HEK293 (cell line): Measurements from ENCODE around the gene TC2N.
"Not testable (repeated sequence)": the region's sequence is repeated elsewhere in the genome, so short reads cannot be mapped to it uniquely, and the experiment has no call there.

Experiments
- CTCF ChIA-PET: fragments of 350-600 bp; formaldehyde crosslinking; extraction: SDS; loops from one replicate; lab custom pipeline; 2021; ENCODE audit warnings: antibody characterized with exemption; lab: Yijun Ruan, JAX
- POLR2A ChIA-PET: fragments of 300-600 bp; formaldehyde crosslinking; extraction: SDS; loops from one replicate; lab custom pipeline; 2020; ENCODE audit warnings: antibody characterized with exemption, inconsistent platforms; lab: Yijun Ruan, JAX
- H3K27ac ChIP-seq: fragments of 200-500 bp; sonication (Bioruptor generic); 2 replicates; pipeline ENCODE4 v1.5.1; 2014; ENCODE audit warnings: low read depth, low read length, control low read depth, inconsistent platforms; ENCODE audit errors: extremely low read depth
- H3K36me3 ChIP-seq, 2 experiments: fragments of 200-500 bp in 1 of 2; sonication (Bioruptor generic) in 1 of 2; 1 replicate in 1 of 2; 2 replicates in 1 of 2; pipeline ENCODE4 v1.5.1; 2014 to 2017; ENCODE audit warnings: inconsistent platforms in 2 of 2, low read length in 2 of 2; ENCODE audit not compliant: control insufficient read depth in 2 of 2, insufficient read depth in 1 of 2
- H3K4me1 ChIP-seq: fragments of 200-500 bp; sonication (Bioruptor generic); 2 replicates; pipeline ENCODE4 v1.5.1; 2014; ENCODE audit warnings: mild to moderate bottlenecking, low read length, inconsistent platforms; ENCODE audit not compliant: control insufficient read depth, insufficient read depth
- H3K4me3 ChIP-seq: 2 replicates; pipeline ENCODE4 v1.5.1; 2011; ENCODE audit warnings: low read depth, mild to moderate bottlenecking, control low read depth, low read length, moderate library complexity
- H3K9me3 ChIP-seq: fragments of 200-500 bp; sonication (Bioruptor generic); 2 replicates; pipeline ENCODE4 v1.5.1; 2014; ENCODE audit warnings: low read depth, low read length, inconsistent platforms; ENCODE audit not compliant: control insufficient read depth, insufficient read depth
- BCL11A ChIP-seq: fragments of 450-650 bp; formaldehyde crosslinking; IDR thresholded peaks from 2 replicates; pipeline ENCODE4 v1.5.1; 2016; ENCODE audit warnings: low read depth, missing biosample characterization, missing genetic modification characterization
- MYNN ChIP-seq: fragments of 450-650 bp; formaldehyde crosslinking; IDR thresholded peaks from 2 replicates; pipeline ENCODE4 v1.5.1; 2016; ENCODE audit warnings: missing biosample characterization, missing genetic modification characterization, borderline replicate concordance
- SCRT1 ChIP-seq: fragments of 450-650 bp; formaldehyde crosslinking; IDR thresholded peaks from 2 replicates; pipeline ENCODE4 v1.5.1; 2016; ENCODE audit warnings: missing biosample characterization, missing genetic modification characterization, borderline replicate concordance
- SCRT2 ChIP-seq: fragments of 450-650 bp; formaldehyde crosslinking; IDR thresholded peaks from 2 replicates; pipeline ENCODE4 v1.5.1; 2016; ENCODE audit warnings: missing biosample characterization, missing genetic modification characterization
- ZFHX2 ChIP-seq: fragments of 450-650 bp; formaldehyde crosslinking; conservative IDR thresholded peaks from 2 replicates; pipeline ENCODE4 v1.5.1; 2016; ENCODE audit warnings: missing biosample characterization, missing genetic modification characterization
- ZNF184 ChIP-seq: fragments of 450-650 bp; IDR thresholded peaks from 2 replicates; pipeline ENCODE4 v1.5.1; 2018; ENCODE audit warnings: missing biosample characterization, mild to moderate bottlenecking, missing genetic modification characterization
- ZNF239 ChIP-seq: fragments of 450-650 bp; formaldehyde crosslinking; IDR thresholded peaks from 2 replicates; pipeline ENCODE4 v1.5.1; 2016; ENCODE audit warnings: missing biosample characterization, missing genetic modification characterization
- ZNF423 ChIP-seq: fragments of 450-650 bp; formaldehyde crosslinking; IDR thresholded peaks from 2 replicates; pipeline ENCODE4 v1.5.1; 2016; ENCODE audit warnings: missing biosample characterization, missing genetic modification characterization
- ZNF558 ChIP-seq: fragments of 450-650 bp; formaldehyde crosslinking; IDR thresholded peaks from 2 replicates; pipeline ENCODE4 v1.5.1; 2016; ENCODE audit warnings: missing biosample characterization, missing genetic modification characterization
- ZNF701 ChIP-seq: fragments of 450-650 bp; formaldehyde crosslinking; IDR thresholded peaks from 2 replicates; pipeline ENCODE4 v1.5.1; 2016; ENCODE audit warnings: missing biosample characterization, missing genetic modification characterization
- TF ChIP-seq, protein P1 (sequence below): fragments of 450-650 bp; formaldehyde crosslinking; IDR thresholded peaks from 2 replicates; pipeline ENCODE4 v1.5.1; 2017; ENCODE audit warnings: missing biosample characterization, missing genetic modification characterization
- TF ChIP-seq, protein P2 (sequence below): fragments of 450-650 bp; formaldehyde crosslinking; conservative IDR thresholded peaks from 2 replicates; pipeline ENCODE4 v1.5.1; 2016; ENCODE audit warnings: low read depth, missing biosample characterization, missing genetic modification characterization

The TC2N gene

DNA sequence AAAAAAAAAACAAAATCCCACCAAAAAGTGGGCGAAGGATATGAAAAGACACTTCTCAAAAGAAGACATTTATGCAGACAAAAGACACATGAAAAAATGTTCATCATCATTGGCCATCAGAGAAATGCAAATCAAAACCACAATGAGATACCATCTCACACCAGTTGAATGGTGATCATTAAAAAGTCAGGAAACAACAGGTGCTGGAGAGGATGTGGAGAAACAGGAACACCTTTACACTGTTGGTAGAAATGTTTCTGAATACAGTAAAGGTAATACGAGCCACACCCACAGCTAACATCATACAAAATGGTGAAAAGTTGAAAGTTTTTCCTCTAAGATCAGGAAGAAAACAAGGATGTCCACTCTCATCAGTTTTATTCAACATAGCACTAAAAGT is 127.5 kb downstream of the TC2N start:
- H3K27ac ChIP-seq, POLR2A ChIA-PET, H3K4me3 ChIP-seq, CTCF ChIA-PET, H3K9me3 ChIP-seq, H3K36me3 ChIP-seq, H3K4me1 ChIP-seq: not testable (repeated sequence)
- peak; percentile 76 for TF ChIP-seq SCRT1 (tag by site-specific recombination)
- peak; percentile 79 for TF ChIP-seq SCRT2 (tag by site-specific recombination)
- TF ChIP-seq ZNF184: peak; percentile 96

DNA sequence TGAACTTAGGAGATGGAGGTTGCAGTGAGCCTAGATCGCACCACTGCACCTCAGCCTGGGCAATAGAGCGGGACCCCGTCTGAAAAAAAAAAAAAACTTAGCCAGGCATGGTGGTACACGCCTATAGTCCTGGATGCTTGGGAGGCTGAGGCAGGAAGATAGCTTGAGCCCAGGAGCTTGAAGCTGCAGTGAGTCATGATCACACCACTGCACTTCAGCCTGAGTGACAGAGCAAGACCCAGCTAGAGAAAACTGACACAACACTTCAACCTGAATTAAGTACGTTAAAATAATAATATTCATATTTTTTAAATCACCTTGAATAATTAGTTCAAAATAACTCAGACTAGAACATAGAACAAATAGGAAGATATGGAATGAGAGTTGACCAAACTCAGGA is 129.7 kb downstream of the TC2N start:
- ChIA-PET POLR2A (no interaction called here), CTCF (no interaction called here)

DNA sequence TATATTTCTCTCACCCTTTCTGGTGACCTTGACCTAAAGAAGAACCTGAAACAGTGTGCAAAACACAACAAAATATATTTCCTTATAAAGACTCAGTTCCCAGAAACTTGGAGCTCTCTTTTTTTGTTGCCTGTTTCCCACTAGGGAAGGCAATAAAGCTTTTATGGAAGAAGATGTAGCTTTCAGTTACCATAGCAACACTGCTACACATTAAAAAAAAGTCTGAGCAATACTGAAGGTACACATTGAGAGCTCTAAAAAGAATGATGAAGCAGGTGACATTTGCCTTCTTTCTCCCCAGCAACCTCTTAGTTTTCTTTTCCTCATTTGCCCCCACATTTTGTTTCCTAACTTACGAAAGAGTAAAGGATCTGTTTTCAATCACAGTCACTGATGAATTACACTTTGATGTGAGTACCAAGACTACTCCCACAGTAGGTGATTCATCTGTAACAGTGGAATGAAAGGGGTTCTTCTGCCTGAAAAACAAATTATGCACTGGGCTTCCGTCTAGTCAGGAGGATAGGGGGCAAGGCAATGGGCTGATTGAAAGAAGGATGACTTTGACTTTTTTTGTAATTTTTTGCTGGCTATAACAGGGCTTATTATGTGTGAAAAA is 134.4 kb downstream of the TC2N start:
- H3K4me3 ChIP-seq: no peak overlapping the region
- no peak overlapping the region for H3K27ac ChIP-seq
- 0 out of 2 replicates have a peak, but pooled peaks have one; percentile 23 for TF ChIP-seq ZFHX2 (tag by site-specific recombination)
- no peak for TF ChIP-seq ZNF423 (tag by site-specific recombination)
- TF ChIP-seq, protein P1, sequence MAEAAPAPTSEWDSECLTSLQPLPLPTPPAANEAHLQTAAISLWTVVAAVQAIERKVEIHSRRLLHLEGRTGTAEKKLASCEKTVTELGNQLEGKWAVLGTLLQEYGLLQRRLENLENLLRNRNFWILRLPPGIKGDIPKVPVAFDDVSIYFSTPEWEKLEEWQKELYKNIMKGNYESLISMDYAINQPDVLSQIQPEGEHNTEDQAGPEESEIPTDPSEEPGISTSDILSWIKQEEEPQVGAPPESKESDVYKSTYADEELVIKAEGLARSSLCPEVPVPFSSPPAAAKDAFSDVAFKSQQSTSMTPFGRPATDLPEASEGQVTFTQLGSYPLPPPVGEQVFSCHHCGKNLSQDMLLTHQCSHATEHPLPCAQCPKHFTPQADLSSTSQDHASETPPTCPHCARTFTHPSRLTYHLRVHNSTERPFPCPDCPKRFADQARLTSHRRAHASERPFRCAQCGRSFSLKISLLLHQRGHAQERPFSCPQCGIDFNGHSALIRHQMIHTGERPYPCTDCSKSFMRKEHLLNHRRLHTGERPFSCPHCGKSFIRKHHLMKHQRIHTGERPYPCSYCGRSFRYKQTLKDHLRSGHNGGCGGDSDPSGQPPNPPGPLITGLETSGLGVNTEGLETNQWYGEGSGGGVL (tag by site-specific recombination): no peak
- TF ChIP-seq MYNN (tag by site-specific recombination): 0 out of 2 replicates have a peak, but pooled peaks have one; percentile 23
- CTCF ChIA-PET: interaction anchor here (0.6 to 0.7 kb wide), 2 partner anchors 81 to 83 kb away, joined by 3 read pairs; no protein-coding TSS in a partner anchor
- H3K36me3 ChIP-seq: no peaks in the 10 kb centered on the region
- no peaks in the 10 kb centered on the region for H3K9me3 ChIP-seq
- POLR2A ChIA-PET: no interaction called here
- no peaks in the 10 kb centered on the region for H3K4me1 ChIP-seq

More for the DNA sequence above, 129.7 kb downstream of the TC2N start:
- no peaks in the 10 kb centered on the region for H3K9me3 ChIP-seq
- H3K4me1 ChIP-seq: no peaks in the 10 kb centered on the region
- H3K36me3 ChIP-seq: no peaks in the 10 kb centered on the region
- H3K27ac ChIP-seq: no peak overlapping the region
- no peak overlapping the region for H3K4me3 ChIP-seq
- TF ChIP-seq BCL11A: no peak
- no peak for TF ChIP-seq ZNF701 (tag by site-specific recombination)
- TF ChIP-seq, protein P2, sequence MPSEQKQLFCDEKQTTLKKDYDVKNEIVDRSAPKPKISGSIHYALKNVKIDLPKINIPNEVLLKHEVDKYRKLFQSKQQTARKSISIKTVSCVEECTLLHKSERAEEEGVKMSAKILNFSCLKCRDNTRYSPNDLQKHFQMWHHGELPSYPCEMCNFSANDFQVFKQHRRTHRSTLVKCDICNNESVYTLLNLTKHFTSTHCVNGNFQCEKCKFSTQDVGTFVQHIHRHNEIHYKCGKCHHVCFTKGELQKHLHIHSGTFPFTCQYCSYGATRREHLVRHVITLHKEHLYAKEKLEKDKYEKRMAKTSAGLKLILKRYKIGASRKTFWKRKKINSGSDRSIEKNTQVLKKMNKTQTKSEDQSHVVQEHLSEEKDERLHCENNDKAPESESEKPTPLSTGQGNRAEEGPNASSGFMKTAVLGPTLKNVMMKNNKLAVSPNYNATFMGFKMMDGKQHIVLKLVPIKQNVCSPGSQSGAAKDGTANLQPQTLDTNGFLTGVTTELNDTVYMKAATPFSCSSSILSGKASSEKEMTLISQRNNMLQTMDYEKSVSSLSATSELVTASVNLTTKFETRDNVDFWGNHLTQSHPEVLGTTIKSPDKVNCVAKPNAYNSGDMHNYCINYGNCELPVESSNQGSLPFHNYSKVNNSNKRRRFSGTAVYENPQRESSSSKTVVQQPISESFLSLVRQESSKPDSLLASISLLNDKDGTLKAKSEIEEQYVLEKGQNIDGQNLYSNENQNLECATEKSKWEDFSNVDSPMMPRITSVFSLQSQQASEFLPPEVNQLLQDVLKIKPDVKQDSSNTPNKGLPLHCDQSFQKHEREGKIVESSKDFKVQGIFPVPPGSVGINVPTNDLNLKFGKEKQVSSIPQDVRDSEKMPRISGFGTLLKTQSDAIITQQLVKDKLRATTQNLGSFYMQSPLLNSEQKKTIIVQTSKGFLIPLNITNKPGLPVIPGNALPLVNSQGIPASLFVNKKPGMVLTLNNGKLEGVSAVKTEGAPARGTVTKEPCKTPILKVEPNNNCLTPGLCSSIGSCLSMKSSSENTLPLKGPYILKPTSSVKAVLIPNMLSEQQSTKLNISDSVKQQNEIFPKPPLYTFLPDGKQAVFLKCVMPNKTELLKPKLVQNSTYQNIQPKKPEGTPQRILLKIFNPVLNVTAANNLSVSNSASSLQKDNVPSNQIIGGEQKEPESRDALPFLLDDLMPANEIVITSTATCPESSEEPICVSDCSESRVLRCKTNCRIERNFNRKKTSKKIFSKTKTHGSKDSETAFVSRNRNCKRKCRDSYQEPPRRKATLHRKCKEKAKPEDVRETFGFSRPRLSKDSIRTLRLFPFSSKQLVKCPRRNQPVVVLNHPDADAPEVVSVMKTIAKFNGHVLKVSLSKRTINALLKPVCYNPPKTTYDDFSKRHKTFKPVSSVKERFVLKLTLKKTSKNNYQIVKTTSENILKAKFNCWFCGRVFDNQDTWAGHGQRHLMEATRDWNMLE (tag by site-specific recombination): no peak
- TF ChIP-seq ZNF558 (tag by site-specific recombination): no peak
- no peak for TF ChIP-seq ZNF239
